Smooth muscle cell (in vitro differentiated cells): ENCODE data around the gene SLC22A15. TPM values are rescaled to one million over a fixed set of nuclear protein-coding genes. Genes with fewer than 3 reads are reported as not detected.
"Not testable (repeated sequence)": the region's sequence is repeated elsewhere in the genome, so short reads cannot be mapped to it uniquely, and the experiment has no call there.

Source experiments
- DNase-seq: peaks from one replicate; lab custom pipeline; 2025; ENCODE audit not compliant: unreplicated experiment; lab: John Stamatoyannopoulos, UW
- H2AFZ ChIP-seq: fragments of 200-600 bp; sonication (generic); 2 replicates; pipeline ENCODE4 v1.6.0; 2016; ENCODE audit warnings: antibody characterized with exemption, low read depth, mild to moderate bottlenecking
- H3F3A ChIP-seq: fragments of 200-600 bp; sonication (generic); 2 replicates; pipeline ENCODE4 v1.6.0; 2017; ENCODE audit warnings: antibody characterized with exemption, low read depth
- H3K27ac ChIP-seq: fragments of 200-600 bp; sonication (generic); 2 replicates; pipeline ENCODE4 v1.5.1; 2016; ENCODE audit warnings: low read depth, mild to moderate bottlenecking
- H3K27me3 ChIP-seq: fragments of 200-600 bp; sonication (generic); 2 replicates; pipeline ENCODE4 v1.6.1; 2016; ENCODE audit warnings: low read depth, mild to moderate bottlenecking
- H3K36me3 ChIP-seq: fragments of 200-600 bp; sonication (generic); 2 replicates; pipeline ENCODE4 v1.5.1; 2016; ENCODE audit warnings: low read depth
- H3K4me1 ChIP-seq: fragments of 200-600 bp; sonication (generic); 2 replicates; pipeline ENCODE4 v1.5.1; 2016; ENCODE audit warnings: low read depth
- H3K4me2 ChIP-seq: fragments of 200-600 bp; sonication (generic); 2 replicates; pipeline ENCODE4 v1.6.0; 2016; ENCODE audit warnings: mild to moderate bottlenecking
- H3K4me3 ChIP-seq: fragments of 200-600 bp; sonication (generic); 2 replicates; pipeline ENCODE4 v1.5.1; 2016; ENCODE audit warnings: mild to moderate bottlenecking
- H3K79me2 ChIP-seq: fragments of 200-600 bp; sonication (generic); 2 replicates; pipeline ENCODE4 v1.6.0; 2016; ENCODE audit warnings: low read depth, mild to moderate bottlenecking
- H3K9ac ChIP-seq: fragments of 200-600 bp; sonication (generic); 2 replicates; pipeline ENCODE4 v1.6.0; 2016; ENCODE audit warnings: low read depth
- H3K9me3 ChIP-seq: fragments of 200-600 bp; sonication (generic); replicated peaks from 2 replicates; pipeline ENCODE4 v1.5.1; 2016; ENCODE audit warnings: low read depth
- H4K20me1 ChIP-seq: fragments of 200-600 bp; sonication (generic); 2 replicates; pipeline ENCODE4 v1.6.0; 2016; ENCODE audit warnings: low read depth
- WGBS: methylation state at CpG from one replicate; pipeline ENCODE4 v1.1.7; 2016; ENCODE audit warnings: low lambda C conversion rate; 5-methylcytosine and 5-hydroxymethylcytosine counted together
- polyA plus RNA-seq: library from polyadenylated mRNA; unstranded; fragments of >200 nt; fragmentation: Nextera tagmentation; extraction: Ambion mirVana; gene quantifications from 2 replicates; pipeline ENCODE4 v1.2.1, GENCODE V29; 2016
- total RNA-seq: library from RNA; depleted of rRNA; stranded (reverse); fragments of >200 nt; gene quantifications from 2 replicates; pipeline ENCODE4 v1.2.3, GENCODE V29; 2014
- TF ChIP-seq, protein P1 (sequence below): fragments of 200-600 bp; sonication (generic); IDR thresholded peaks from 2 replicates; pipeline ENCODE4 v1.5.1; 2017; ENCODE audit warnings: borderline replicate concordance, mild to moderate bottlenecking, antibody characterized with exemption; ENCODE audit not compliant: insufficient read depth, poor library complexity, severe bottlenecking

Gene SLC22A15
- total and polyA plus RNA-seq, 2 experiments from 2014 or later = 1.00 to 3.2 TPM

DNA sequence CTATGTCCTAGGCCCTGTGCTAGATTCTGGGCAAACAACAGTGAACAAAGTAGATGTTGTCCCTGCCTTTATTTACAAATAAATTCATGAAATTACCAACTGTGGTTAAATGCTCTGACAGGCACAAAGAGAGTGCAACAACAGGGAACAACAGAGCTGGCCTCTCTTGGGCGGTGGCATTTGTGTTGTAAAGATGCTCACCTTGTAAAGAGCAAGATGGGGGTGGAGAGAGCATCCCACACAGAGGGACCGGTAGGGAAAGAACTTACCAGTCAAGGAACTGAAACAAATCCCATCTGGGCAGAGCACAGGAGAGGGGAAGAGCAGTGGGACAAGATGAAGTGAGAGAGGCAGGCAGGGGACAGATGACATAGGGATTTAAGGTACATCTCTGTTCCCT lies 21.6 kb upstream of the SLC22A15 start:
- no peaks in the 10 kb centered on the region for H3K4me1 ChIP-seq
- WGBS = 55% methylated on average over 2 of the region's 2 CpGs
- no peaks in the 10 kb centered on the region for H3K9me3 ChIP-seq
- H3K36me3 ChIP-seq = no peaks in the 10 kb centered on the region
- no peaks in the 10 kb centered on the region for H3K27me3 ChIP-seq
- no peak overlapping the region for H3K4me3 ChIP-seq
- H3K79me2 ChIP-seq = no peaks in the 10 kb centered on the region
- H3K27ac ChIP-seq = no peak overlapping the region
- TF ChIP-seq, protein P1, sequence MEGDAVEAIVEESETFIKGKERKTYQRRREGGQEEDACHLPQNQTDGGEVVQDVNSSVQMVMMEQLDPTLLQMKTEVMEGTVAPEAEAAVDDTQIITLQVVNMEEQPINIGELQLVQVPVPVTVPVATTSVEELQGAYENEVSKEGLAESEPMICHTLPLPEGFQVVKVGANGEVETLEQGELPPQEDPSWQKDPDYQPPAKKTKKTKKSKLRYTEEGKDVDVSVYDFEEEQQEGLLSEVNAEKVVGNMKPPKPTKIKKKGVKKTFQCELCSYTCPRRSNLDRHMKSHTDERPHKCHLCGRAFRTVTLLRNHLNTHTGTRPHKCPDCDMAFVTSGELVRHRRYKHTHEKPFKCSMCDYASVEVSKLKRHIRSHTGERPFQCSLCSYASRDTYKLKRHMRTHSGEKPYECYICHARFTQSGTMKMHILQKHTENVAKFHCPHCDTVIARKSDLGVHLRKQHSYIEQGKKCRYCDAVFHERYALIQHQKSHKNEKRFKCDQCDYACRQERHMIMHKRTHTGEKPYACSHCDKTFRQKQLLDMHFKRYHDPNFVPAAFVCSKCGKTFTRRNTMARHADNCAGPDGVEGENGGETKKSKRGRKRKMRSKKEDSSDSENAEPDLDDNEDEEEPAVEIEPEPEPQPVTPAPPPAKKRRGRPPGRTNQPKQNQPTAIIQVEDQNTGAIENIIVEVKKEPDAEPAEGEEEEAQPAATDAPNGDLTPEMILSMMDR = no peak
- no peak overlapping the region for H3K9ac ChIP-seq
- no peaks in the 10 kb centered on the region for H3F3A ChIP-seq
- H3K4me2 ChIP-seq = no peak overlapping the region
- no peak for DNase-seq
- no peak overlapping the region for H2AFZ ChIP-seq
- no peaks in the 10 kb centered on the region for H4K20me1 ChIP-seq

DNA sequence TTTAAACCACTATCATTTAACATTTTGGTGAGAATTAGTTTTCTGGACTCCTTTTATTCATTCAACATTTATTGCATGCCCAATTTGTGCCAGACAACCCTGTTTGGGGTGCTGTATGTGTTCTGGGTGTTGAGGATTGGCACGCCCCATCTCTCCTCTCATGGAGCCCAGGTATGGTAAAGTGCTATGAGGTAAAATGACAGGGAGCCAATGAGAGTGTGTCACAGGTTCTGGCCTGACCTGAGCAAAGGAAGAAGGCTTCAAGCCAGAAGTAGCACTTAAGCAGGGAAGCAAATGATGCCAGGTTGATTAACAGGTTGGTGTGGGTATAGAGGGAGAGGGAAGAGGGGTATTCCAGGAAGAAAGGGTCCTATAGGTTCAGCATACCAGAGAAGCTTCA lies 21.1 kb upstream of the SLC22A15 start:
- H3K9ac ChIP-seq = no peak overlapping the region
- H3K4me3 ChIP-seq = no peak overlapping the region
- DNase-seq = no peak
- 88% methylated on average over 1 of the region's 1 CpG for WGBS
- H3K27me3 ChIP-seq = no peaks in the 10 kb centered on the region
- H3F3A ChIP-seq = no peaks in the 10 kb centered on the region
- no peak overlapping the region for H2AFZ ChIP-seq
- TF ChIP-seq, protein P1 = no peak
- H3K4me1 ChIP-seq = no peaks in the 10 kb centered on the region
- no peak overlapping the region for H3K4me2 ChIP-seq
- H3K36me3 ChIP-seq = no peaks in the 10 kb centered on the region
- no peaks in the 10 kb centered on the region for H4K20me1 ChIP-seq
- H3K27ac ChIP-seq = no peak overlapping the region
- H3K79me2 ChIP-seq = no peaks in the 10 kb centered on the region
- no peaks in the 10 kb centered on the region for H3K9me3 ChIP-seq

DNA sequence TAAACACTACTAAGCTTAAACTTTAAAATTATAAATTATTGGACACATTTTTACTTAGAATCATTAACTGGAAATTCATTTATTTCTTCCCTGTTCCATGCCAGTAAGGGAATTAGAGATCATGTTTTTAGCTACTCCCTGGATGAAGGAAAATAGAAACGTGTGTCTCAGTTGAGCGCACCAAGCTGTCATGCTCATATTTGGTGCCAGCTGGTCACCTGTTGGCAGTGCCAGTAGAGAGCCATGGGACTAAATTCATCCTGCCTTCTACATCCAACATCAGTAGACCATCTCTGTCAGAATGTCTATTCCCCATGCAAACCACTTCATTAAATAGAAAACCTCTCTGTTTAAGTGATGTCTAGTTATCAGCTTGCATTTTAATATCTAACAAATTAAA lies 17.4 kb upstream of the SLC22A15 start:
- WGBS = 86% methylated on average over 2 of the region's 2 CpGs

DNA sequence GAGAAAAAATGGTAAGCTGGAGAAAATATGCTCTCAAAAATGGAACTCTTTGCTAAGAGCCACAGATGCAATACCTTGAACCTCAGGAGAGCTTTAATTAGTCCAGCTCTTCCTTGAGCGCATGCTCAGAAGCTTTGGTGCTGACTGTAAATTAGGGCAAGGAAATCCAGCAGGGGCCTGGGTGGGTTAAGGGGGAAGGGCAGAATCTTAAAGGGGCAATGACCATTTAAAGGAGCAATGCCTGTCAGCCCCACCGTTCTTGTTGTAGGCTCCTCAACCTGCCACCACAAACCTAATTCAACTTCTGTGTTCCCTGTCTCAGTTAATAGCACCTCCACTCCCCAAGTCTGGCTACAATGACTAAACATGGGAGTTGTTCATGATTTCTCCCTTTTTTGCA lies 6.8 kb upstream of the SLC22A15 start:
- 14% methylated on average over 2 of the region's 2 CpGs for WGBS
- H4K20me1 ChIP-seq = no peaks in the 10 kb centered on the region
- no peak overlapping the region for H3K4me2 ChIP-seq
- no peaks in the 10 kb centered on the region for H3K79me2 ChIP-seq
- no peaks in the 10 kb centered on the region for H3K9me3 ChIP-seq
- TF ChIP-seq, protein P1 = no peak
- H3K9ac ChIP-seq = no peak overlapping the region
- no peaks in the 10 kb centered on the region for H3F3A ChIP-seq
- H3K4me3 ChIP-seq = no peak overlapping the region
- DNase-seq = no peak
- H3K27ac ChIP-seq = no peak overlapping the region
- no peaks in the 10 kb centered on the region for H3K36me3 ChIP-seq
- H3K27me3 ChIP-seq = no peaks in the 10 kb centered on the region
- peaks cover 5% of the 10 kb centered on the region for H3K4me1 ChIP-seq
- H2AFZ ChIP-seq = no peak overlapping the region

More for the DNA sequence above, 17.4 kb upstream of the SLC22A15 start:
- no peaks in the 10 kb centered on the region for H3K36me3 ChIP-seq
- H3K9me3 ChIP-seq = no peaks in the 10 kb centered on the region
- H3K4me3 ChIP-seq = no peak overlapping the region
- H3K9ac ChIP-seq = no peak overlapping the region
- H3K4me1 ChIP-seq = no peaks in the 10 kb centered on the region
- no peaks in the 10 kb centered on the region for H3K27me3 ChIP-seq
- DNase-seq = no peak
- no peaks in the 10 kb centered on the region for H4K20me1 ChIP-seq
- no peaks in the 10 kb centered on the region for H3F3A ChIP-seq
- H3K27ac ChIP-seq = no peak overlapping the region
- H2AFZ ChIP-seq = no peak overlapping the region
- H3K79me2 ChIP-seq = no peaks in the 10 kb centered on the region
- H3K4me2 ChIP-seq = no peak overlapping the region
- TF ChIP-seq, protein P1 = no peak

DNA sequence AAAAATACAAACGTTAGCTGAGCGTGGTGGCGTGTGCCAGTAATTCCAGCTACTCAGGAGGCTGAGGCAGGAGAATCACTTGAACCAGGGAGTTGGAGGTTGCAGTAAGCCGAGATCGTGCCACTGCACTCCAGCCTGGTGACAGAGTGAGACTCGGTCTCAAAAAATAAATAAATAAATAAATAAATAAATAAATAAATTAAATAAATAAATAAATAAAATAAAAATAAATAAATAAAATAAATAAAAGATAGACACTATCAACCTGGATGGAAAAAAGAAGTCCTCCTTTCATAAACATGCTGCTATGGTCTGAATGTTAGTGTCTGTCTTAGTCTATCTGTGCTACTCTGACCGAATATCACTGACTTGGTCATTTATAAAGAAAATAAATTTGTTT lies 4.5 kb upstream of the SLC22A15 start:
- not testable (repeated sequence) for DNase-seq, H3K36me3 ChIP-seq, H3K4me2 ChIP-seq, H3K79me2 ChIP-seq, H3K27ac ChIP-seq, H3K9me3 ChIP-seq, H3K4me3 ChIP-seq, H3K4me1 ChIP-seq, H2AFZ ChIP-seq, H3K9ac ChIP-seq, H3K27me3 ChIP-seq, H4K20me1 ChIP-seq
- H3F3A ChIP-seq = peaks cover 14% of the 10 kb centered on the region
- 98% methylated on average over 7 of the region's 7 CpGs for WGBS
